HG03378 (cell line): ENCODE results near the gene PSME3IP1.

Experiments used
- ATAC-seq: cut with Tn5 transposase; IDR thresholded peaks from one replicate; pipeline ENCODE4 v1.9.1; 2021; ENCODE audit warnings: mild to moderate bottlenecking, moderate library complexity; ENCODE audit not compliant: unreplicated experiment

Gene PSME3IP1

GRCh38 chr16:57169327-57169726 lies 16.5 kb downstream of the PSME3IP1 start:
- ATAC-seq = no peak

- ATAC-seq = no peak
Observed at GRCh38 chr16:57167953-57168352, 17.9 kb downstream of the PSME3IP1 start.

GRCh38 chr16:57167538-57167937 lies 18.3 kb downstream of the PSME3IP1 start:
- ATAC-seq = no peak

DNA sequence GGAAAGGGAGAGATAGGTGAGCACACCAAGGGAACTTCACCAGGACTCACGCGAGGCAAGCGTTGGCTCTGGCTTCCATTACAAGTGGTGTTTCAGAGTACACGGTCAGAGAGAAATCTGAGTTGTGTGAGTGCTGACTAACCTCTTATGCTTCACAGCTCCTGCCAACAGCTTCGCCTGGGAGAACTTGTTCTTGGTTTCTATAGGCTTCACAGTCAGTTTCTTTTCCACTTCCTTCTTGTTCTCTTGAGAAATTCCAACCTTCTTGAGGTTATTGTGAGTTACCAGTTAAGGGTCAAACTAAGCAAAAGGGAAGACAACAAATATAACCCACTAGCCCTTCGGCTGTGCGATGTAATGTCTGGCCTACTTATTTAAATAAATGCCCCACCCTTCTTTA lies 18.9 kb downstream of the PSME3IP1 start:
- no peak for ATAC-seq

DNA sequence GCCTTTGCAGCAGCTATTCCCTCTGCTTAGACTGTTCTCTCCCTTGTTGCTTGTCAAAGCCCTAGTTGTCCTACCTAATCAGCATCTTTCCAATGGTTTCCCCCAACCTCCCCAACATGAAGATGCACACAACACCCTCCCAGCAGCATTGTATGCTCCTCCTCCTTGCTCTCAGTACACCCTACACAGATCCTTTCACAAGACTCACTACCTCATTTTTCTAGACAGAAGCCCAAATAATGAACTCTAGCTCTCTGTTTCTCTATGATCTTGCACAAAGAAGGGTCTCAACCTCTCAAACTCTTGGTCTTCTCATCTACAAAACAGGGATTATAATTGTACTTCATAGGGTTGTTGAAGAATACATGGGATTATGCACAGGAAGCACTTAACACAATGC lies 19.4 kb downstream of the PSME3IP1 start:
- no peak for ATAC-seq

- no peak for ATAC-seq
Observed at GRCh38 chr16:57165938-57166337, 19.9 kb downstream of the PSME3IP1 start.

DNA sequence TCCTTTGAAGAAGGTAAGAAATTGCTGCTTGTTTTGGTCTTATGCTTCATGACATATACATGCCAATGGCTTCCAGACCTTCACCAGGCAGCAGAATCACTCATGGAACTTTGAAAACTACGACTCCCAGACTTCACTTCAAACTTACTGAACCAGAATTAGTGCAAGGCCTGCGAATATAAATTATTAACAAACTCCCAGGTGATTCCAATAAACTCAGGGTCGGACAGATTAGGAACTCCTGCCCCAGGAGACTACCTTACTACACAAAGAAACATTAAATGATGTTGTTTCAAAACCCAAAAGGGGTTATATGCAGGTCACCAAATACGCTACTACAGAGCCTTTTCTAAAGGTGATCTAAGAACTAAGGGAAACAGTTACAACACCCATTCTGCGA lies 20.4 kb downstream of the PSME3IP1 start:
- ATAC-seq = no peak

DNA sequence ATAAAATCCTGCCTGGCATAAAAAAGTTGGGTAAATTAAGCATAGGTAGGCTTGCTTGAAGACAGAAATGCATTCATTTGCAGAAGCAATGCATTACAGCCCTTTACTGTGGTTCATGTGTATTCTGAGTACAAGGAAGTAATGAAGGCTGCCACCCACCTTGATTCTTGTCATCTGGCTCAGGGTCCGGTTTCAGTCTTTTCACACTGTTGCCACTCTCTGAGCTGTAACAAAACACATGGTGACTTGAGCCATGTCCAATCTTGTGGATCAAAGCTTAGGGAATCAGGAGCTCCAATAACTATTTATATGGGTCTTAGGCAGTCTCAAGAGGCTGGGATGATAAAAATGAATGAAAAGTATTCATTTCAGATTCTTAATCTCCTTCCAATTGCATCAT lies 22.0 kb downstream of the PSME3IP1 start:
- ATAC-seq = no peak

DNA sequence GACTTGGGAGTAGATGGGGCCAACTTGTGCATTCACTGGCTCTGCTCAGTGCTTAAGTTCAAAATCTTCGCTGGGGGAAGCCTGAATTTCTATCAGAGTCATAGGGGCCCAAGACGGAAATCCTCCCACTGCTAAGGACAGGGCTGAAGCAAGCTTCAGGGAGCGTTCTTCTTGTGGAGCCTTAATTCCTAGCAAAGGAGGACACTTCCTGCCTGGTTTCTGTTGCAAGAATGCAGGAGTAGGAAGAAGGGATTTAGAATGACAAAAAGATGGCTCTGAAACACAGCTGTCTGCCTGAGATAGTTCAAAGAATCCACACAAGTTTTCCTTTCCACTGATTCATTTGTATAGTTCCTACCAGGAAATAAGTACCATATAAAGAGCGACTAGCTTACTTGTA lies 26.4 kb downstream of the PSME3IP1 start:
- no peak for ATAC-seq

DNA sequence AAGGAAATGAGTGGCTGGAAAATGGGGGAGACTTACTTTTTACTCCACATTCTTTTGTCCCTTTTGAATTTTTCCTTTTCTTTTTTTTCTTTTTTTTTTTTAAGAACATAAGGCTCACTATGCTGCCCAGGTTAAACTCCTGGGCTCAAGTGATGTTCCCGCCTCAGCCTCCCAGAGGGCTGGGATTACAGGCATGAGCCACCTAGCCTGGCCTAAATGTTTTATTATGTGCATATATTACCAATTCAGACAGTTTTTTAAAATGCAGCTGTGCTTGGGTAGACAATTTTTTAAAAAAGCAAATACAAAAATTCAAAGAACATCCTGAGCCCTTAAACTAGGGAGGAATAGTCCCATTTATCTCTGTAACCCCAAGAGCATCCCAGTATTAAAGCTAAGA lies 28.3 kb downstream of the PSME3IP1 start:
- no peak for ATAC-seq

DNA sequence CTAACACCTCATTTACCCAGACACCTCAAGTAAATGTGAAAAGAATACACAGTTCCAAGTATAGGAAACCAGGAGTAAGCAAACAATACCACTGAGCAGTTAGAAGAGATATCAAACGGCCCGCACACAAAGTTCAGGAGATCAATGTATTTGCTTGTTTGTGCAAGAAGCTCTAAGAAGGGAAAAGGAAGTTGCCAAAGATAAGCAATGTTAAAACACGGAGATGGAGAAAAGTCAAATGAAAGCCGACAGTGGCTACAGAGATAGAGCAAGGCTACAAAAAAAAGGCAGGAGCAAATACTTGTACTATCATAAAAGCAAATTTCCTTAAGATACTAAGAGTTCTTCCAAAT lies 29.5 kb downstream of the PSME3IP1 start:
- no peak for ATAC-seq

- no peak for ATAC-seq
Observed at GRCh38 chr16:57155702-57156350, 30.0 kb downstream of the PSME3IP1 start.

DNA sequence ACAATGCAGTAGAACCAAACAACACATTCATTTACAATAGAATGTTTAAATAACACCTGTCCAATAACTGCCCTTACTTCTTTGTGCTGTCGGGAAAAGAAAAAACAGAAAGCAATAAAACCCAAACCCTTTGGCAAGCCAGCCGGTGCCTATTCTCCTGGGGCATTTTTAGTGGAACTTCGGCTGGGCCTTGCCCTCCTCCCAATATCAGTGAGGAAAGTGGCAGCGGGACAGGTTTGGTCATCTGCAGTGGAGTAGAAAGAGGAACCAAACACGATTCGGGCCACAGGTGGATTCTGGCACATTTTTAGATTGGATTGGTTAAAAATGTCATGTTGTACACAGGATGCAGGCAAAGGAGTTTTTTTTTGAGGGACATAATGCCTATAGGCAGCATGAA lies 32.0 kb downstream of the PSME3IP1 start:
- ATAC-seq = no peak

DNA sequence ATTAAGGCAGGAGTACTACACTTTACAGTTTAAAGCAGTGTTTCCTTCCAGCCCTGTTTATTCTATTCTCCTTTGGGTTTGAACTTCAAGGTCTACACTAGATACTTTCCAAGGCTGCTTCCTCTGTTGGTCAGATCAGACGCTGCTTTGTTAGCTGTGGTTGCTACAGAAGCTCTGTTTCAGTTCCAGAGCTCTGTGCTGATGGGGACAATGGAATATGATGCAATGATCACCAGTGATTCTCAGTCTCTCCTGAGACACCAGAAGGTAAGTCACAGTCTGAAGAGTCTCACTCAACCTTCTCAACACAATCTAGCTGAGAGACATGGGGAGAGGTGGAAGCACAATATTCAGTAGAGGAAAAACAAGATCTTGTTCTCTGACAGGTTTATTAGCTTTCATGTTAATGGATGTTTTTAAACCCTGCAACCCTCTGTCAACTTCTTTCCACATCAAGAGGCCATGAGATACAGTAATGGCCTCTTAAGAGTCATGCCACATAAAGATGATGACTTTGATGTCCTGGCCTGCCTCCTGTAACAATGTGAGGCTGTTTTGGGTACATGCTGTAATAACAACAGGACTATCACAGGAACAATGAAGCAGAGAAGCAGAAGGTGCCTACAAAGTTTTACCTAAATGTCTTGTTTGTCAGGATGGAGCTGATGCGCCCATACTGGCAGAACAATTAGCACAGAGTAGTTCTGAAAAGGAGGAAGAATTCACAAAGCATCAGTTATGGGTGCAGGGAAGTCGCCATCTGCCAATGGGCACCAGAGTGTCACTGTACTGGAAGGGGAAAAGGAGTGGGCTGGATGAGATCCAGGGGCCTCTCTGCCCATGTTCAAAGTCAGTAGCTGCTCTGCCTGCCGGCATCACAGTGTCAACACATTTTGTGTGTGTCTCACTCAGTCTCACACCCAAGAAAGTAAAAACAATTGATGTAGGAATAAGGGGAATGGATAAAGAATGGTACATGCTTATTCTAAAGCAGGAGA lies 33.4 kb downstream of the PSME3IP1 start:
- ATAC-seq = no peak

GRCh38 chr16:57151369-57151768 lies 34.5 kb downstream of the PSME3IP1 start:
- ATAC-seq = no peak

DNA sequence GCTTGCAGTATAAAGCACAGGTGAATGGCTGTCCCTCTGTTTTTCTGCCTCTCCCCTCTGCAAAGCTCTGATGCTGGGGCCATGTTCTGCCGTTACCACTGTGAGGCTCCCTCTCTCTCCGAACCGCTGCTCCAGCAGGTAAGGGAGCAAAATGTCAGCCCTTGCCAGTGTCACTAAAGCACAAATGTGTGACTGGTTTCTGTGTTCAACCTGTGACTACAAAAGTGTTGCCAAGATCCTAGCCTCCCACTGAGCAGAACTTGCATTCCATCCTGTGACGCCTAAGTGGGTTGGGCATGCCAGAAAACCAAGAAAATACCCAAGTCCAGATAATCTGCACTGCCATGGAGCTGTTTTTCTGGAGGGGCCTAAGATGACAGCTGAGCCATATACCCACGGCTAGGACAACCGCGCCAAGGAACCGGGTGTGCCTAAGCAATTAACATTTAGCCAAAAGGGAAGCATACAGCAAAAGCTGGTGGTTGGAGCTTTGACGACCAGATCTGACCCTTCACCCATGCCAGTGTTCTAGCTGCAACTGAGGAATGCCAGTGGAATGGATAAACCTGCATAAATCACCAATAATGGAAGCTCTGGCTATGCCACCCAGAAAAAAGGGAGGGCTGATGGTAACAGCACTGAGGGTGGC lies 35.0 kb downstream of the PSME3IP1 start:
- no peak for ATAC-seq

DNA sequence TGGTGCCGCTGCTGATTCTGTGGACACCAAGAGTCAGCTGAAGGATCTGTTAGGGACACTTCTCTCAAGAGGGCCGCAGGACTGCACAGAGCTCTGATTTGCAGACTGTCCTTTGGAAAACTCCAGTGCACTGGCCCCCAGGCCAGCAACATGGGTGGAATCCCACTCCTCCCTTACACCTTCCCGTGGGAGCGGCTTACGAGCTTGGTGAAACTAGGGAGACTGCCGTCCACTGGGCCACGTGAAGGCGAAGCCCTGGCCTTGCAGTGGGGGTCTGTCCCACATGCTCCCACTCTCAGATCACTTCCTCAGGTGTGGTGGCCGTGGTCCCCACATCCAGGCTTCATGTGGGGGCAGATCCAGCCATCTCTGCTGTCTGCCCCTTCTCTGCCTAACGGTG lies 36.4 kb downstream of the PSME3IP1 start:
- ATAC-seq = no peak

- no peak for ATAC-seq
Observed at GRCh38 chr16:57148481-57148880, 37.4 kb downstream of the PSME3IP1 start.

DNA sequence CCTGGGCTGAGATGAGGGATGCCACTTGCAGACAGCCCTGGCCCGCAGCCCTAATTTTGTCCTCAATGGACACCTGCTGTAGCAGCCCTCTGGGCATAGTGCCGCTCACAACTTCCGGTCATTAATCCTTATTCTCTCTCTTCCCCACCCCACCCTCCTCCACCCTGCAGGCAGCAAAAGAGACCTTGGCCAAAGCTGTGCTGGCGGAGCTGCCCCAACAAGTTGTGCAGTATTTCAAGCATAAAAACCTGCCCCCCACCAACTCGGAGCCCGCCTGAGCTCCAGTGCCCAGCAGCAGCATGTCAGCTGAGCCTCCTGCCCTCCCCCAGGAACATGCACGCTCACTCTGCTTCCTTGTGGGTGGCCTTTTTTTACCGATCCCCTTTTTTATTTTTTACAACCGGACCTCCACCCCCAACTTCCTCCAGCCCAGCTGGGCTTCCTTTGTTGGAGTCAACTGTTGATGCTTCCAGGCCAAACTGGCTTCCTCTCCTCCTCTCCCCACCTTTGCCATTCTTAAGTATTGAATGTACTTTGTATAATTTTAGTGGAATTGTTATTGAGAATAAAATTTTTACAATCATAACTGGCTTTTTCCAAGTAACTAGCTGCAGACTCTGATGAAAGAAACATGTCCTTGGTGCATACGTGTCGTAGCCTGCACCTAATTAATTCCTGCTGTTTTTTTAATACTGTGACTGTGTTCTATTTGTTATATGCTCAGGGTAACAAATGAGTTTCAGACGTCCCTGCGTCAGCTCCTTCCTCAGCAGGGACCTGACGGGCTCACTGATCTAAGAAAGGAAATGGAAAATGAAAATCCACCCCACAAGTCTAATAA lies 38.2 kb downstream of the PSME3IP1 start:
- ATAC-seq = no peak

GRCh38 chr16:57146735-57147134 lies 39.1 kb downstream of the PSME3IP1 start:
- ATAC-seq = no peak
